ENCODE results near the gene IGFBP2. TPM values are rescaled to one million over a fixed set of nuclear protein-coding genes. Genes with fewer than 3 reads are reported as not detected.

Gene IGFBP2
- total RNA-seq, 1 experiment from 2014 or later, result 54.8 TPM

DNA sequence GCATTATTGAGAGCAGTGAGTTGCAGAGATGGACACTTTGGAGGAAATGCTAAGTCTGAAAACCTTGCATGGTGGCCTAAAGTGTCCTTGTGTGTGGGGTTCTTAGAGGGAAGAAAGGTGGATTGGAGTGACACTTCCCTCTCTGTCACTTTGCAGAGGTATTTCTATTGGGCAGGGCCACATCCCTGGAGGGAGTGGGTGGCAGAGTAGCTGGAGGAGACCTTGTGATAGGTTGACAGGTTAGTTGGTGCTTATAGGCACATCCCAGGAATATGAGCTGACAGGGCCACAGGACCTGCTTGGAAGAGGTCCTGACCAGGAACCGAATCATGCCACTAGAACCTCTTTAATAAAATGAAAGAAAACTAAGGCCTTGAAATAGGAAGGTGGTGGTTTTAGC, 63.1 kb downstream of the IGFBP2 start:
- Histone ChIP-seq H3K9me3 (ENCODE audit: control insufficient read depth, insufficient read depth, low read depth, low read length) (no peaks in the 10 kb centered on the region), H3K36me3 (ENCODE audit: control insufficient read depth, insufficient read depth, low read length) (no peaks in the 10 kb centered on the region), H3K27me3 (ENCODE audit: control insufficient read depth, insufficient read depth, low read length) (peaks cover 38% of the 10 kb centered on the region), H3K27ac (ENCODE audit: low read length) (no peak overlapping the region), H3K4me1 (ENCODE audit: control insufficient read depth, insufficient read depth, low read length) (peaks cover 11% of the 10 kb centered on the region), H3K4me3 (ENCODE audit: low read depth in 2 of 2, low read length in 2 of 2) (no peak overlapping the region)
- ChIA-PET POLR2A (no interaction called here), CTCF (no interaction called here)
- TF ChIP-seq TCF7L2 (IDR thresholded peaks at IDR 0.05; ENCODE audit: low read depth, low read length) (no peak), POLR2AphosphoS5 (IDR thresholded peaks at IDR 0.05; ENCODE audit: low read depth, low read length) (no peak), SIN3A (IDR thresholded peaks at IDR 0.05; ENCODE audit: borderline replicate concordance, insufficient read depth, low read depth, low read length) (no peak)
- TF ChIP-seq, protein P1, sequence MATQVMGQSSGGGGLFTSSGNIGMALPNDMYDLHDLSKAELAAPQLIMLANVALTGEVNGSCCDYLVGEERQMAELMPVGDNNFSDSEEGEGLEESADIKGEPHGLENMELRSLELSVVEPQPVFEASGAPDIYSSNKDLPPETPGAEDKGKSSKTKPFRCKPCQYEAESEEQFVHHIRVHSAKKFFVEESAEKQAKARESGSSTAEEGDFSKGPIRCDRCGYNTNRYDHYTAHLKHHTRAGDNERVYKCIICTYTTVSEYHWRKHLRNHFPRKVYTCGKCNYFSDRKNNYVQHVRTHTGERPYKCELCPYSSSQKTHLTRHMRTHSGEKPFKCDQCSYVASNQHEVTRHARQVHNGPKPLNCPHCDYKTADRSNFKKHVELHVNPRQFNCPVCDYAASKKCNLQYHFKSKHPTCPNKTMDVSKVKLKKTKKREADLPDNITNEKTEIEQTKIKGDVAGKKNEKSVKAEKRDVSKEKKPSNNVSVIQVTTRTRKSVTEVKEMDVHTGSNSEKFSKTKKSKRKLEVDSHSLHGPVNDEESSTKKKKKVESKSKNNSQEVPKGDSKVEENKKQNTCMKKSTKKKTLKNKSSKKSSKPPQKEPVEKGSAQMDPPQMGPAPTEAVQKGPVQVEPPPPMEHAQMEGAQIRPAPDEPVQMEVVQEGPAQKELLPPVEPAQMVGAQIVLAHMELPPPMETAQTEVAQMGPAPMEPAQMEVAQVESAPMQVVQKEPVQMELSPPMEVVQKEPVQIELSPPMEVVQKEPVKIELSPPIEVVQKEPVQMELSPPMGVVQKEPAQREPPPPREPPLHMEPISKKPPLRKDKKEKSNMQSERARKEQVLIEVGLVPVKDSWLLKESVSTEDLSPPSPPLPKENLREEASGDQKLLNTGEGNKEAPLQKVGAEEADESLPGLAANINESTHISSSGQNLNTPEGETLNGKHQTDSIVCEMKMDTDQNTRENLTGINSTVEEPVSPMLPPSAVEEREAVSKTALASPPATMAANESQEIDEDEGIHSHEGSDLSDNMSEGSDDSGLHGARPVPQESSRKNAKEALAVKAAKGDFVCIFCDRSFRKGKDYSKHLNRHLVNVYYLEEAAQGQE (IDR thresholded peaks at IDR 0.05; ENCODE audit: insufficient read depth in 1 of 2, low read depth in 2 of 2, low read length in 1 of 2), result no peak
- TF ChIP-seq, protein P2, sequence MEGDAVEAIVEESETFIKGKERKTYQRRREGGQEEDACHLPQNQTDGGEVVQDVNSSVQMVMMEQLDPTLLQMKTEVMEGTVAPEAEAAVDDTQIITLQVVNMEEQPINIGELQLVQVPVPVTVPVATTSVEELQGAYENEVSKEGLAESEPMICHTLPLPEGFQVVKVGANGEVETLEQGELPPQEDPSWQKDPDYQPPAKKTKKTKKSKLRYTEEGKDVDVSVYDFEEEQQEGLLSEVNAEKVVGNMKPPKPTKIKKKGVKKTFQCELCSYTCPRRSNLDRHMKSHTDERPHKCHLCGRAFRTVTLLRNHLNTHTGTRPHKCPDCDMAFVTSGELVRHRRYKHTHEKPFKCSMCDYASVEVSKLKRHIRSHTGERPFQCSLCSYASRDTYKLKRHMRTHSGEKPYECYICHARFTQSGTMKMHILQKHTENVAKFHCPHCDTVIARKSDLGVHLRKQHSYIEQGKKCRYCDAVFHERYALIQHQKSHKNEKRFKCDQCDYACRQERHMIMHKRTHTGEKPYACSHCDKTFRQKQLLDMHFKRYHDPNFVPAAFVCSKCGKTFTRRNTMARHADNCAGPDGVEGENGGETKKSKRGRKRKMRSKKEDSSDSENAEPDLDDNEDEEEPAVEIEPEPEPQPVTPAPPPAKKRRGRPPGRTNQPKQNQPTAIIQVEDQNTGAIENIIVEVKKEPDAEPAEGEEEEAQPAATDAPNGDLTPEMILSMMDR (IDR thresholded peaks at IDR 0.05), result no peak
- no TSS peak for BruUV-seq (replicated peaks)
- in situ Hi-C loops (cut with HindIII; ENCODE audit: low pct_unique_long_range_greater_than_20kb, low sequenced_read_pairs) (no loop called here), intact Hi-C loops (cut with micrococcal nuclease; ENCODE audit: unreplicated experiment) (loop anchor here (5.0 to 10.0 kb wide), 3 partner anchors 448 to 1021 kb away; no protein-coding TSS in a partner anchor)
- ATAC-seq, result no peak
- DNase-seq (ENCODE audit: low read depth, low spot score), result no peak

DNA sequence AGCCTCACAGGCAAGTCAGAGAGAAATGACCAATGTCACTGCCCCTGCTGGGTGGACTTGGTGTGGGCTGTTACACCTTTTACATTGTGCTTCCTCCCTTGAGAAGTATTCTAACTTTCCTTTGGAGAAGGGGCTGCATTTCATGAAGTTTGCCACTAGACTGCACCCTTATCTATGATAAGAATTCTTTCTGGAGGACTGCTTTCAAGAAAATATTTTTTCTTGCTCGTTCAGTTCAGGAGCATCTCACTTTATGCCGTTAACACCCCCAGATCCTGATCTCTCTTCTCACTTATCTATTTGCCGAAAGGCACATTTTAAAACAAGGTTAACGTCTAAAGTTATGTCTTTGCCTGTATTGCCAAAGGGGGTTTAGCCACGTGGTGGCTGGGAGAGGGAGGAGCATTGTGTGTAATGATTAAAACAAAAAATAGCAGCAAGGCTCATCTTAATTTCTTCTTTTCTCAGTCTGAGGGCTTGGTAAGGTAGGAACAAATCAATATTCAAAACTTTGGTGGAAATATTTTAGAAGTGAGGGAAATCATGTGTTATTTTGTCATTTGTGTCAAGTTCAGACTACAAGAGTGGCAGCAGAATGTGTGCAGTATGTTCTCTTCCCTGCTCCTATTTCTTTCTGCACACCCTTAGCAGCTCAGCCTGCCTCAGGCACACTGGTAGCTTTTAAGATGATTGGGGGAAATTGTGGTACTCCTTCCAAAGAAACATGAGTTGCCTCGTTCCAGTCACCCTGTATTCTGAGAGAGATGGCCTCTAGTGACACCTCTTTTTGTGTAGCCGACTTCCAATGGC, 63.7 kb downstream of the IGFBP2 start:
- POLR2A ChIA-PET, result no interaction called here
- no peaks in the 10 kb centered on the region for H3K36me3 ChIP-seq (ENCODE audit: control insufficient read depth, insufficient read depth, low read length)
- ATAC-seq, result no peak
- no peak overlapping the region for H3K27ac ChIP-seq (ENCODE audit: low read length)
- in situ Hi-C loops (cut with HindIII; ENCODE audit: low pct_unique_long_range_greater_than_20kb, low sequenced_read_pairs), result no loop called here
- DNase-seq (ENCODE audit: low read depth, low spot score), result no peak
- H3K9me3 ChIP-seq (ENCODE audit: control insufficient read depth, insufficient read depth, low read depth, low read length), result no peaks in the 10 kb centered on the region
- CTCF ChIA-PET, result no interaction called here
- intact Hi-C loops (cut with micrococcal nuclease; ENCODE audit: unreplicated experiment), result loop anchor here (5.0 to 10.0 kb wide), 3 partner anchors 448 to 1020 kb away; no protein-coding TSS in a partner anchor
- peaks cover 36% of the 10 kb centered on the region for H3K27me3 ChIP-seq (ENCODE audit: control insufficient read depth, insufficient read depth, low read length)
- peaks cover 11% of the 10 kb centered on the region for H3K4me1 ChIP-seq (ENCODE audit: control insufficient read depth, insufficient read depth, low read length)
- no peak overlapping the region for H3K4me3 ChIP-seq (ENCODE audit: low read depth in 2 of 2, low read length in 2 of 2)
- no peak for TF ChIP-seq TCF7L2 (IDR thresholded peaks at IDR 0.05; ENCODE audit: low read depth, low read length)
- TF ChIP-seq, protein P2 (IDR thresholded peaks at IDR 0.05), result peak; percentile 69
- BruUV-seq (replicated peaks), result no TSS peak
